SW 1271 (cell line): ENCODE results near the gene GRHL3.

ENCODE experiments used
- DNase-seq, 2 experiments: peaks; one replicate each; lab custom pipeline; 2025; lab: John Stamatoyannopoulos, UW

GRHL3 gene

DNA sequence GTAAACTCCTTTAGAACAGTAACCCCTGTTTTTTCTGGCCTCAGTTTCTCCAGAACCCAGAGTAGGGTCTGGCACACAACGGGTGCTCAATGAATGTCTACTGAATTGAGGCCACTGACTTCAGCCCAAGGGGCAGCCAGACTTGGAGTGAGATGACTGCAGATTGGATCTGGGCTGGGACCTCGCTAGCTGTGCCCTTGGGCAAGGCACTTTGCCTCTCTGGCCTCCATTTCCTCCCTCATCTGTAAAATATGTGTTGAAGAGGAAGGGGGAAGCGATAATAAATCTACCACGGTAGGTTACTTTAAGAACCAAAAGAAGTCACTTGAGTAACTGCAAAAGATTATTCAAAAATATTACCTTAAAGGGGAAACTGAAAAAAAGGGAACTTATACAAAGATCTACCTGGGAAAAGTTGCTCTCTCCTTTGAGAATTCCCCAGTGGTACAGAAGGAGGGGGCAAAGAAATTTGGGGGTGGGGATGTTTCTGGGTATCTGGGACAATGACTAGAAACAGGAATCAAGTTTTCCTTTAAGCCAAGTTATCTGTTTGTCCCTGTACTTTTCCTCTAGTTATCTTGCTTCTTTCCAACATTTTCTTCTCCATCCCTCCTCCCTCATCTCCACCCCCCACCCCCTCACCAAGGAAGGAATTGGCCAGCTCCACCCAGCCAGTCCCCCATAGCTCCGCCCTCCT is 394 bp upstream of the GRHL3 start:
- DNase-seq = no peak

DNA sequence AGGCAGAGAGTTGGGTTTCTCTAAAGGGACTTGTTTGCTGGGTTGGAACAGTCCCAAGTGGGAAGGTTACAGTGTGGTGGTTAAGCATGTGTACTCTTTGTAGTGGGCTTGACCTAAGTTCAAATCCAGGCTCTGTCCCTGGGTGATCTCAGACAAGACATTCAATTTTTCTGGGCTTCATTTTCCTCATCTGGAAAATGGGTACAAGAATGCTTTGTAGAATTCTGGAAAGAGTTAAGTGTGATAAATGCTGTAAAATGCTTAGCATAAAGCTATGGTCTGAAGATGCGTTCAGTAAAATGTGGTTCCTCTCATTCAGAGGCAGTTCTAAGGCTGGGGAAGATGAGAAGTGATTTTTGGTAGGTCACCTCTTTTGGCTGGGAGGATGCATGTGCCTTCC is 805 bp downstream of the GRHL3 start:
- DNase-seq = no peak

DNA sequence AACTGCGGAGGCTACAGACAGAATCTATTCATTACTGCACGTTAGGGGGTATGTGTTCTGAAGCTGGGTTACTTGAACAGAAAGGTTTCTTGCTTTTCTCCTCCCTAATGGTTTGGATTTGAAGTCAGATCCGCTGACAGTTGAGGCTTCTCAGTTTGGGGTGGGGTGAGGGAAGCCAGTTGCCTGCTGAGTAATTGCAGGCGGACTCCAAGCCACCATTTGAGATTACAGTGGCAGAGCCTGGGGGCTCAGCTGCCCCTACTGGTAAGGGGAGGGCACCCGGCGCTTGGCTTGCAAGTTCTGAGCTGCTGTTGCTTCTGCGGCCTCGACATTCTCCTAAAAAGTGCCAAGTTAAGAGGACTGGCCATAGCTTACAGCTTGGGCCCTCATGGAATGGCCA is 2.0 kb downstream of the GRHL3 start:
- DNase-seq = no peak

DNA sequence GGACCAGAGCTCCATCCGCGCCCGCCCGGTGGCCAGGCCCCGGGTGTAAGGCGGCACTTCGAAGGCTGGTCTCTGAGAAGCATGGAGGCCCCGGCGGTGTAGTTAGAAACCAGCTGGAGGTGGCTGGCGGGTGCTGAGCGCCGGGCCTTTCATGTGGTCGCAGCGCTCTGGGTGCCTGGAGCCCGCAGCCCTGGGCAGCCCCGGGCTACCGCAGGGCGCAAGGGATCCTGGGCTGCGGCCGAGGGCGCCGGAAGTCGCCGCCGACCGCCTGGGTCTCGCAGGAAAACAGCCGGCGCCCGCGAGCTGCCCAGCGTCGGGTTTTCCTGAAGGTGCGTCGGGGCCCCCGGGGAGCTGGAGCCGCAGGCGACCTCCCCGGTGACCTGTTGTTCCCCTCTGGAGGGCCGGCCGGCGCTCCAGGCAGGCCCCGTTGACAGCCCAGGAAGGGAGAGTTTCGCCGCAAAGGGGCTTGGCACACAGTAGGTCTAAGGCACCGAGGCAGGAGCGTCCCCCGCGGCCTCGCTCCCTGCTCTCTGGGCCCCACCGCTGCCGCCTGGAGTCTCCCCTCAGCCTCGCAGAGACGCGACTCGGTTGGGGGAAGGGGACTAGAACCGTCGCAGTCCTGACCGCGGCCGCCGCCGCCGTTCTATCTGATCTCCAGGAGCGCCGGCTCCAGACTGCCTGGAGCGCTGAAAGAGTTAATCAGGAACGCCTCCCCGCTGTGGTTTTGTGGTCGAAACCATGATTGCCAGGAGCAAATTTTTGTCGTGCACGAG is 2.7 kb downstream of the GRHL3 start:
- DNase-seq = no peak

DNA sequence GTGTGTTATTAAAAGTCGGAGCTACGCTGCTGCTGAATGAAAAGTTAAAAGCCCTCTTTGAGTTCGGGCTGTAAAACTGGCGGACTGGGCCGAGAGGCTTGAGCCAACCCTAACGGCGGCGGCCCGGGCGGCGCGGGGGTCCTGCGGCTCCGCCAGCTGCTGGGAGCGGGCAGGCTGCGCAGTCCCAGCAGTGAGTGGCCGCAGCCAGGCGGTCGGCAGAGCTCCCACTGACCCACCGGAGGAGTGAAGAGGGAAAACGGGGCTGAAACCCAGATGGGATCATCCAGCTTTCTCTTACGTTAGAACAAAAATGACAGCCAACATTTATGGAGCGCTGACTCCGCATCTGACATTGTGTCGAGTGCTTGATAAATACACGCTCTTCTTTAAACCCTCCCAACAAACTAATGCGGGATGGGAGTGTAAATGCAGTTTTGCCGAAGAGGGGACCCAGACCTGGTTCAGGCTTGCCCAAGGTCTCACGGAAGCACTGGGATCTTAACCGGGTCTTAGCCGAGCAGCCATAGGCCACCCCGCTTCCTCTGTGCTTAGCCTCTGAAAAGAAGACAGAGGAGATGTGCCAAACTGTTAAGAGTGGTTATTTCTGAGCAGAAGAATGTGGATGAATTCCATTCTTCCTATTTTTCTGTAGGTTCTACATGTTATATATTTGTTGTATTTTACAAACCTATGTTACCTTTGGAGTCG is 3.5 kb downstream of the GRHL3 start:
- no peak for DNase-seq

DNA sequence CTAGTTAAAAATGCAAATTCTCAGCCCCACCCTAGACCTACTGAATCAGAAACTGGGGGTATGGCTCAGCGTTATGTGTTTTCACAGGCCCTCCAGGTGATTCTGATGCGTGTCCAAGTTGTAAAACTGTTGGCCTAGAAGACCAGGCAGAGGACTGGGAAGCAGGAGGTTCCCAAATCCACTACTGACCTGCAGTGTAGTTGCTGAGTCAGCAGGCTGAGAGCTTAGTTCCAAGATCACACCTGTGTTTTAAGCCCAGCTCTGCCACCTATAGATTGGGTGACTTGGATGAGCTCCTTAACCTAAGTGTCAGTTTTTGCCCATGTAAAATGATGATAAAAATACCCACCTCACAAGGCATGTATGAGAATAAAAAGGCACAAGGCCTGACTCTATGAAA is 4.1 kb downstream of the GRHL3 start:
- DNase-seq = no peak

DNA sequence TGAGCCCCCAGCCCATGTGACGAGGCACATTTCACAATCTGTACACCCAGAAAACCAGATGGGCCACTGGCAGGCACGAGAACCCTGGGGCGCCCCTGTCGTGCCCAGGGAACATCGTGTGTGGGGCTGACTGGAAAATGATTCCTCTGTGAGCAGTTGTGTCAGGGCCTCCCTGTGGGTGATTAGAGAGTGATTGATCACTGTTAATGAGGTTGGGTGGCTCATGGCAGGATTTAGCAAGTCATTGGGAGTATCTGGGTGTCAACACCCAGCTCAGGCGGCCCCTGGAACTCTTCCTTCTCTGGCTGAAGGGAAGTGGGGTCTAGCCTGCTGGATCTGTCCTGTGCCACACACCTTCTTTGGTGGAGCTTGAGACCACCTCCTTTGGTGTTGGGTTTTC is 5.7 kb downstream of the GRHL3 start:
- no peak for DNase-seq

DNA sequence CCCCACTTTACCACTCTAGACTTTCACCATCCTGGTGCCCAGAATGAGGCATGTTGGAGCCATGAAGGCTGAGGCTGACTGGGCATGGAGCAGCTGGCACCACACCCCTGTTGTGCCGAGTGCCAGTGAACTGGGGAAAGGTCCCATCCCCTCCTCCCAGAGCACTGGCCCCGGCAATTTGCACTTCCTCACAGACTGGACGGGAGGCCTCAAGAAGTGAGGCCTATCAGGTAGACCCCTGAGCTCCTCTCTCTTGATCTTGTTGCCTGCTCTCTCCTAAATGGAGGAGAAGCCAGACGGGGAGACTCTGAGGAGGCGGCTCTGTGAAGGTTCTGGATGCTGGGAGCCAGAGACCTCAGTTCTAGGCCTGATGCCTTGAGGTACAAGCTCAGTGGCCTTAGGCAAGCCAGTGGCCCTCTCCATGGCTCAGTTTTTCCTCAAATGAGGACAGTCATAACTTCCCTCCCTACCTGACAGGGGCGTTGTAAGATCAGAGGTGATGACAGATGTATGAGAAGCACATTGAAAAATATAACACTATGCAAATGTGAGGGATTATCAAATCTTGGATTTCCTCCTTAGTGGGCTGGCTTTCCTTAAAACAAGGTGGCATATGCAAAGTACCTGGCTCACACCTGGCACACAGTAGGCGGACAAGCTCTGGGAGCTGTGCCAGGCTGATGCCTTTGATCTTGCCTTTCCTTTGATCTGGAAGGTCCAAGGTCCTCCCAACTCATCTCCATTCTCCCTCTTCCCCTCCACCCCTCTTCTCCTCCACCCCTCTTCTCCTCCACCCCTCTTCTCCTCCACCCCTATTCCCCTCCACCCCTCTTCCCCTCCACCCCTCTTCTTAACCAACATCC is 6.7 kb downstream of the GRHL3 start:
- DNase-seq = no peak

DNA sequence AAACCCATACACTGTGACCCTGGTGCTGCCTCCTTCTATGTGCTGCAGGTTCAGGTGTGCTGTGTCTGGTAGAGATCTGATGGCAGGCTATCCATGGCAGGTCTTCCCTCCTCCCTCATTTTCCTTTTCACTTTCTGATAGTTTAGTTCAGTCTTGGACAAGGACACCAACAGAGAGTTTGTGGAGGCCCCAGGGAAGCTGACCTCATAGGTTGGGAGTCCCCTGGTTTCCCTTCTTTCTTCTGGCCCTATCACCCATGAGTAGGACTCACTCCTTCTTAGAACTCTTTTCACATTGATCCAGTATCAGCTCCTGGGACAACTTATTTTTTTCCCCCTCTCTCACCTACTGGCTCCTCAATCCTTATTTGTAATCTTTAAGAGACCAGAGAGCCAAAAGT is 8.3 kb downstream of the GRHL3 start:
- no peak for DNase-seq

DNA sequence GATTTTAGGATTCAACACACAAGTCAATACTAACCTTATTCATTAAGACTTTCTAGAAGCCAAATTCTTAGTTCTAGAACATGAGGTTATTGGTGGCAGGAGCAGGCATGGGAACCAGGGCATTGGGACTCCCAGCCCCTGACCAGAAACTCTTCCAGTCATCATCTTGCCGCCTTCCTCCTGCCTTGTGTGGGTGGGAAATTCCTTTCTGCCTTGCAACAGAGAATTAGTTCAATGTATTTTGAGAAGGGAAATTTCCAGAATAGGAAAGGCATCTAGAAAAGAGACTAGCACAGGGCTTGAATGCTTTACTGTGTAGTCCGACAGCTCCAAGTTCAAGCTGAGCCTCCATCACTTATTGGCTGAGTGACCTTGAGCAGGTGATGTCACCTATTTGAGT is 8.7 kb downstream of the GRHL3 start:
- no peak for DNase-seq

DNA sequence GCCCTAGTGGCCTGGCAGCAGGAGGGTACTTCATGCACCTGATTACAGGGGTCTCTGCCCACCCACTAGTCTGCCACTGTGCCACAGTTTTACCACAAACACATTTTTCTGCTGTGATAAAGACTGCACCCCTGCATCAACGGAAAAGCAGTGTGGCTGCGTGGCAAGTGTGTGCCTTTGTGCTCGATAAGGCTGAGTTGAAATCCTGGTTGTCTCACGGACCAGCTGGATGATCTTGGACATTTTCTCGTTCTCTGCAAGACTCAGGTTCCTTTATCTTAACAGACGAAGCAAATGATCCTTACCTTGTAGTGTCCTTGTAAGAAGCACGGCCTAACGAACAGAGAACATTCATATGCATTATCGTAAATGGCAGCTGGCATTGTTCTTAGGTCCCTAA is 10.2 kb downstream of the GRHL3 start:
- no peak for DNase-seq

DNA sequence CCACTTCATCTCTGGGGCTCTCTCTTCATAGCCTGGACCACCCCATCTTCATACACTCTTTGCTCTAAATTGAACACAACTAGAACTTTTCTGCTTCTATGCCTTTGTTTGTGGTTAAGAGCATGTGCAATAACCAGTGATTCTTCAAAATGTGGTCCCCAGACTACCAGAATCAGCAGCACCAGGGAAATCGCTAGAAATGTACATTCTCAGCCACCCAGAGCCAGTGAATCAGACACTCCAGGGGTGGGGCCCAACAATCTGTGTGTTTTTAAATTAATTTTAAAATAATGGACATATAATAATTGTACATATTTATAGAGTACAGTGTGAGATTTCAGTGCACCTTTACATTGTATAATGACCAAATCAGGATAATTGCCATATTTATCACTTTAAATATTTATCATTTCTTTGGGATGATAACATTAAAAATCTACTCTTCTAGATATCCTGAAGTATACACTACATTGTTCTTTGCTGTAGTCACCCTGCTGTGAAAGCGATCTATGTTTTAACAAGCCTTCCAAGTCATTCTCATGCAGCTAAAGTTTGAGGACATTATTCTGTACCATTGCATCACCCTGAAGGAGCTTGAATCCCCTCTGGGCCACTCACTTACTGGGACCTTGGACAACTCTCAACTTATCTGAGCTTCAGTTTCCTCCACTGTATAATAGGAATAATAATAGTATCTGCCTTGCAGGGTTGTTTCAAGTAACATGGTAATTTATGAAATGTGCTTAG is 10.8 kb downstream of the GRHL3 start:
- DNase-seq = no peak

DNA sequence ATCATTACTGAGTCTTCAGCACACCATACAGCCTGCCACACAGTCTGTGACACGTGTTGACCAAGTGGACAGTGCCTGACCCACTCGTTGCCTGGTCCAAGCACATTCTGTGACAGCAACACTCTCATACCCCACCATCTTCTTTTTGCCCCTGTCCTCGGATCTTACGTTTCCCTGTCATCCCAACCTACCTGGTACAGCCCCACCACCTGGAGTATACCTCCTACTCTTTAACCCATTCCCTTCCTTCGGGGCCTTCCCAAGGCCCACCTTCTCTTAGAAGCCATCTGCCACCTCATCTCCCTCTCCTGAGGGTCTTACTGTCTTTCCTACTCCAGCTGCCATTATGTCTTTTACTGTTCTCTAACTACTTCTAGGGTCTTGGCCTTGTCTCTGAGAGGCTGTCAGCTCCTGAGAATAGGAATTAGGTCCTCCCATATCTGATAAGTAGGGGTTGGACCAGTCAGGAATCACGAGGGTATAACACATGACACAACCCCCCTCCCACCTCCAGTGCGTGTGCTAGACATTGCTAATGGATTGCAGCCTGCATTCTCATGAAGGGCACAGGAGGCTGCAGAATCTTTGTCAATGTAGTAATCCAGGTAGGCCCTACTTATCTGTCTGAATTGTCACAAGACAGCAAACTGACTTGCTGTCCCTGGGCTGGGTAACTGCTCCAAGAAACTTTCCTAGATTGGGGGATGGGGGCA is 13.0 kb downstream of the GRHL3 start:
- DNase-seq = no peak

DNA sequence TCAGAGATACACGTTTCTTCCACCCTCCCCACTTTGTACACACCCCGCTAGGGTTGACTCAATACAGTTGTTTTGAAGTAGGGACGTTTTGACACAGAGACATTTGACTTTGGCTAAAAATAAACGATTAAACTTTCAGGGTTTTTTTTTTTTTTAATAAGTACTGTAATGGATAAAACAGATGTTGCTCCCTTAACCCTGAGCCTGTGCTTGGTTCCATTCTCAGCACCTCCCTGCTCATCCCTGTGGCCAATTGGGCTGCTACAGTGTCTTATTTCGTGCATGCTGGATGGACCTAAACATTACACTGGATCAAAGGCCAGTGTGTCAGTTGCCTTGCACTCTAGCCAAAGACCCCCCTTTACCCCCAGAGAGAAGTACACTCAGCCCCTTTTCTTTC is 16.9 kb downstream of the GRHL3 start:
- no peak for DNase-seq

DNA sequence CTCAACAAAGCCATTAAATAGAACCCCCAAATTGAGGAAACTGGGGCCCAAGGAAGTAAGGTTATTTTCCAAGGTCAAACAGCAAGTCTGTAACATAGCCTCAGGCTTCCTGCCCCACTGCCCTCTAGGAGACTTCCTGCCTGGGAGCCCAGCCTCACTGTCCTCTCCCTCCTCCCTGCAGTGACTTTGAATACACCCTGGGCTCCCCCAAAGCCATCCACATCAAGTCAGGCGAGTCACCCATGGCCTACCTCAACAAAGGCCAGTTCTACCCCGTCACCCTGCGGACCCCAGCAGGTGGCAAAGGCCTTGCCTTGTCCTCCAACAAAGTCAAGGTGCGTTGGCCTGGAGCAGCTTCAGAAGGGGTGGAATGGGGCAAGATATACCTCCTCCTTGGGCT is 18.3 kb downstream of the GRHL3 start:
- DNase-seq = no peak

DNA sequence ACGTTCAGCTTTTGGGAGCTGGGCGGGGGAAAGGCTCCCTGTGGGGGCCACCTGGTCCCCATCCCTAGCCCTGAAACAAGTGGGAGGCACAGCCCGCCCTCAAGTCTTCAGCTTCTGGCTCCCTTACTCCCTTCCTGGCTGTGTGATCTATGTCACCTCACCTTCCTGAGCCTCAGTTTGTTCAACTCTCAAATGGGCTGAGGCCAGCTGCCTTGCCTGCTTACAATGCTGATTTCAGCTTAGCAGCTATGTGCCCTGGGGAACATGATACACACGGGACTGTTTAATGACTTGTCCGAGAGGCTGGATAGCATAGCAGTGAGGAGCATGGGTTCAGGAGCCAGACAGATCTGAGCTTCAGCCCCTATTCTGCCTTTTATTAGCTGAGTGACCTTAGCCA is 19.3 kb downstream of the GRHL3 start:
- DNase-seq = no peak

DNA sequence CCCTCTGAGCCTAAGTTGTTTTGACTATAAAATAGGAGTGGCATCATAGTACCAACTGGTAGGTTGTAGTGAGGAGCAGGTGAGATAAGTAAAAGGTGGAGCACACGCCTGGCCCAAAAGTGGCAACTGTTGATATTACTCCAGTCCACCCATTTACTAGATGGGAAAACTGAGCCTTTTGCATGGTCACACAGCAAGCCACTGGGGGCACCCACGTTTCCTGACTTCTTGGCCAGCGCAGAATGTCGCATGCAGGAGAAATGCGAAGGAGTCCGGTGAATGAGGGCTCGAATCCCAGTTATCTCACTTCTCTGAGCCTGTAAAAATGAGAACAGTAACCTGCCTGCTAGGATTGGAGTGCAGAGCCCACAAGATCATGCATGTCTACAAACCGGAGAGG is 20.8 kb downstream of the GRHL3 start:
- no peak for DNase-seq

DNA sequence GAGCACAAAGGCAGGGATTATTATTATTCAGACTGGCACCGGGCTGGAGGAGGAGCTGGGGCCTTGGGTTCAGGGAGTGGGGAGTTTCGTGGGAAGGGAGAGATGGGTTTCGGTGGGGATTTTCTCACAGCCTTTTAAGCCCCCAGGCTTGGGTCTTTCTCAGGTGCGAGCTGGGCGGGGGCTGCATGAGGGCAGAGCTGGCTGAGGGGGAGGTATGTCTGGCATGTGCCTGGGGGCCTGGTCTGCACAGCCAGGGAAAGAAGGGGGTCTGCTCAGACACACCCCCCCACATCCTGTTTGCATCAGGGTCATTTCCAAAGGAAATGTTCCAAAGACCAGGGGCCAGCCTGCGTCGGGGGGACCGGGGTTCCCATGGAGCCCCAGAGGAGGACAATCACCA is 21.6 kb downstream of the GRHL3 start:
- DNase-seq = no peak

DNA sequence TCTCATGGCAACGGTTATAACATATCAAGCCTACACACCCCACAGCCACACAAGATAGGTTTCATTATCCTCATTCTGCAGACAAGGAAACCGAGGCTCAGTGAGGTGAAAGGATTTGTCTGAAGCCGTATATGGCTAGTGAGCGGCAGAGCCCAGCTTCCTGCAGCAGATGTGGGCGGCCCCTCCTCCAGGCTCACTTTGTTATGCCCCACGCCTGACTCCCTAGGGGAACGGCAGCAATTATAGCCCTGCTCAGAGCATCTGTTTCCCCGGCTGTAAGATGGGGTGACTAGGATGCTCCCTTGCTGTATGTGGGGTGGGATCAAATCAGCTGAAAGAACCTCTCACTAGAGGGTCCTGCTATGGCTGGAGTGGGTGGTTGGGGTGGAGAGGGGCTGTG is 22.1 kb downstream of the GRHL3 start:
- DNase-seq = no peak

DNA sequence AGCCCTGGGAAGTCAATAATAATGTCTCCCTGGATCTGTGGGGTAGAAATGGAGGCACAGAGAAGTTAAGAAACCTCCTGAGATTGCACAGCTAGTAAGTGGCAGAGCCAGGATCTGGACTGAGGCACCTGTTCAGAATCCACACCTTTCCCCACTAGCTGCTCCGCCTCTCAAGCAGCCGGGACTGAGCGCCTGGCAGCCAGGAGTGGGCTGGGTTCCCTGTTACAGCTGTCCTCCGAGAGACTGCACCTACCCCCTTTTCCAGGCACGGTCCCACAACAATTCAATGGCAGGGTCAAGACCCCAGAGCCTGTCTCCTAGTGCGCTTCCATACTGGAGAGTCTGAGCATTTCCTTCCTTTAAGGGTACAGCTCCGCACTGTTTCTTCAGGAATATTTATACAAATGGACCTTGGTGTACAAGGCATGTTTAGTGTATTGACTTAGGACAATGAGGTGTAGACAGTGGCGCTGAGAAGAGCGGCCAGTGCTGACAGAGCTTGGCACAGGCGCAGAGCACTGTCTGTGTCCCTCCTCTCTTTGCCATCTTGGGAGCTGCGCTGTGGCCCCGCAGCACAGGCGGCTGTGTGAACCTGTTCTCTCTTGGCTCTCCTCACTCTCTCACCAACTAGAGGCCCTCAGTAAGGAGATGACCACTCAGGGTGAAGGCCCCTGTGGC is 24.4 kb downstream of the GRHL3 start:
- DNase-seq = no peak
